Uterus (tissue), 2 donors: ENCODE data around the gene RTEL1.

ENCODE experiments used
- POLR2A ChIP-seq, 2 donors: fragments of 450-650 bp; IDR thresholded peaks; one replicate each; pipeline ENCODE4 v1.6.1; 2016; ENCODE audit warnings: antibody characterized with exemption in 2 of 2, mild to moderate bottlenecking in 1 of 2, moderate library complexity in 1 of 2
- TF ChIP-seq, protein P1 (sequence below), 4 experiments: fragments of 200-600 bp in 2 of 4; fragments of 450-650 bp in 2 of 4; sonication (generic) in 2 of 4; IDR thresholded peaks; one replicate each; pipeline ENCODE4 v1.5.1; 2016 to 2019; ENCODE audit warnings: antibody characterized with exemption in 4 of 4, mild to moderate bottlenecking in 2 of 4, moderate library complexity in 1 of 4

- TF ChIP-seq, protein P1, sequence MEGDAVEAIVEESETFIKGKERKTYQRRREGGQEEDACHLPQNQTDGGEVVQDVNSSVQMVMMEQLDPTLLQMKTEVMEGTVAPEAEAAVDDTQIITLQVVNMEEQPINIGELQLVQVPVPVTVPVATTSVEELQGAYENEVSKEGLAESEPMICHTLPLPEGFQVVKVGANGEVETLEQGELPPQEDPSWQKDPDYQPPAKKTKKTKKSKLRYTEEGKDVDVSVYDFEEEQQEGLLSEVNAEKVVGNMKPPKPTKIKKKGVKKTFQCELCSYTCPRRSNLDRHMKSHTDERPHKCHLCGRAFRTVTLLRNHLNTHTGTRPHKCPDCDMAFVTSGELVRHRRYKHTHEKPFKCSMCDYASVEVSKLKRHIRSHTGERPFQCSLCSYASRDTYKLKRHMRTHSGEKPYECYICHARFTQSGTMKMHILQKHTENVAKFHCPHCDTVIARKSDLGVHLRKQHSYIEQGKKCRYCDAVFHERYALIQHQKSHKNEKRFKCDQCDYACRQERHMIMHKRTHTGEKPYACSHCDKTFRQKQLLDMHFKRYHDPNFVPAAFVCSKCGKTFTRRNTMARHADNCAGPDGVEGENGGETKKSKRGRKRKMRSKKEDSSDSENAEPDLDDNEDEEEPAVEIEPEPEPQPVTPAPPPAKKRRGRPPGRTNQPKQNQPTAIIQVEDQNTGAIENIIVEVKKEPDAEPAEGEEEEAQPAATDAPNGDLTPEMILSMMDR (IDR thresholded peaks at IDR 0.05) = no peak
- TF ChIP-seq POLR2A (IDR thresholded peaks at IDR 0.05) = no peak
Measured at GRCh38 chr20:63641146-63641791, 16.8 kb upstream of the RTEL1 start.
